Measurements from ENCODE around the gene RUNX3. TPM values are rescaled to one million over a fixed set of nuclear protein-coding genes. Genes with fewer than 3 reads are reported as not detected.
"Not testable (repeated sequence)": the region's sequence is repeated elsewhere in the genome, so short reads cannot be mapped to it uniquely, and the experiment has no call there.

Gene RUNX3
- total RNA-seq, 1 donor from 2014 or later: under 0.01 TPM

DNA sequence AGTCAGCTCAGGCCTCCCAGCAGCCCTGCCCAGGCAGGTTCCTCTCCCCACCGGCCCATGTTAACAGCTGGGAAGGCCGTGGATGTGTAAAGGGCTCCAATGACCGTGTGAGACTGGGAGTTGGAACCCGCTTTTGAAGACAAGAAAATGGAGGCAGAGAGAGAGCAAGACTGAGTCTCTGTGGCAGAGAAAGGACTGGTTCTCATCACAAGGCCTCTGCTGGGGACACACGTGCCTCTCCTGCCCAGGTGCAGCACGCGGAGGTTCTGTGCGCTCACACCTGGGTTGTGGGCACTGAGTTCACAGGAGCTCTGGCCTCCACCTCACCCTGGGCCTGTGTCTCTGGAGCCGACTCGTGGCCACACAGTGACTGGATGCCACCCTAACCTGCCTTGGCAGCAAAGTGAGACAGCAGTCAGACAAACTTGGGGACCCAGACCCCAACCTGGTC is 27.0 kb downstream of the RUNX3 start:
- DNase-seq (ENCODE audit: low read depth, low spot score): no peak

DNA sequence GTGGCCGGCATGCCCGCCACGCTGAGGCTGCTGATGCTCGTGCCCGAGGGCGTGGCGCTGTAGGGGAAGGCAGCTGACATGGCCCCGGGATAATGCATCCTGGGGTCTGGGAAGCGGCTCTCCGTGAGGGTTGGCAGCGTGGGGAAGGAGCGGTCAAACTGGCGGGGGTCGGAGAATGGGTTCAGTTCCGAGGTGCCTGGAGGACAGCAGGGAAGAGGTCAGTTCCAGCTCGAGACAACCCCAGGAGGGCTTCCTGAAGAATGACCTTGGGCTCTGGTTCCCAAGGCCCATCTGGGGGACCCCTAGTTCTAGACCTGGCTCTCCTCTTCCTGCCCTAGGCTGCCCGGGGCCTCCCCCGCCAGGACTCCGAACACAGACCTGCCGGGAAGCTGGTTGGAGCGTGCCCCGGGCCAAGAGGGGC is 27.6 kb downstream of the RUNX3 start:
- DNase-seq (ENCODE audit: low read depth, low spot score): no peak

DNA sequence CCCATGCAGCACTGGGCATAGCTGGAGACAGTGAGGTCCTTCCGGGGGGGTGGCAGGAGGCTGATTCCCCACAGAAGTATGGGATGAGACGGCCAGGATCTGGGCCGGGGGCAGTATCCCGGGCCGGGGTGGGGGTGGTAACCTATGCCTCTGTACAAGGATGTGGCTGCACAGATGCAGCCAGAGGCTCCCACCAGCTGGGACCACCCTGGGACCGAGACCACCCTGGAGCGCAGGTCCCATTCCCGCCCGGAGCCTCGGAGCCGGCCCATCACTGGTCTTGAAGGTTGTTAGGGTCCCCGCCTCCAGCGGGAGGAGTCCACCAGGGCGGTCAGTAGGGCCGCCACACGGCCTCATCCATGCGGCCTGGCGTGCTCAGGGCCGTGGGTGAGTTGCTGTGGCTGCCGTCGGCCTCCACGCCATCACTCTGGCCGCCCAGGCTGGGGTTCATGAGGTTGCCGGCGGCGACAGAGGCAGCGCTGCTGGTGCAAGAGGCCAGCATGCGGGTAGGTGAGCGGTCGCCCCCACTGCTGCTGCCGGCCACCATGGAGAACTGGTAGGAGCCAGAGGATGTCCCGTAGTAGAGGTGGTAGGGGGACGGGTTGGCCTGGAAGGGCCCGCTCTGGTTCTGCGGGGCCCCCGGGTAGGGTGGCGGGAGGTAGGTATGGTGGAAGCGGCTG is 28.1 kb downstream of the RUNX3 start:
- DNase-seq (ENCODE audit: low read depth, low spot score): no peak

DNA sequence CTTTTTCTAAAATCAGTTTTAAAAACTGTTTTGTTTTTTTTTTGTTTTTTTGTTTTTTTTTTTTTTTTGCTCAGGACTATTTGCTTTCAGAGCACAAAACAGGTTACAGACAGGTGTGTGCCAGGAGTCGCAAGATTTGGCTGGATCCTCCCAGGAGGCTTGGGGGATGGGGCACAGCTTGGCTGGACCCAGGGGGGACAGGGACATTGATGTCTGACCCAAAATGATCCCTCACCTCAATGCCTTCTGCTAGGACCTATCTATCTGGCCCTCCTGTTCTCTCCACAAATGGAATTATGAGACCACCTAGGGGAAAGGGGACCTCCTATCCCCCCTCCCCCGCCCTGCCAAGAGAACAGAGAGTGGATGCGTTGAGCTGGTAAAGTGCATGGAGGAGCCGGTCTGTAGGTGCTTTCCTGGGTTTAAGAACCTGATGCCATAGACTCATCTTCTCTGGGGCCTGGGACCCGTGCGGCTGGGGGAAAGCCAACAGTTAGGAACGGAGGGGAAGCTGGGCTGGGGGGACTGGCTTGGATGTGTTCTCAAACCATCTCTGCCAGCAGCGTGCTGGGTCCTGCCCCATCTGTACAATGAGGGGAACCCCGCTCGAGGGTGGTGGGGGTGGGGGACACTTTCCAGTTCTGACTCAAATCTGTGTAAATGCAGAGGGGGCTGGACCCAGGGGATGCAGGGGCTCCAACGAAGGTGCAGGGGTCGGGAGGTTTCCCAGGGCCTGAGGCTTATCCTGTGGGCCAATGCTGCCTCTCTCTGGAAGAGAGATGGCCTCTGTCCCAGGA is 28.9 kb downstream of the RUNX3 start:
- DNase-seq (ENCODE audit: low read depth, low spot score): no peak

- DNase-seq (ENCODE audit: low read depth, low spot score): no peak
These were observed 29.6 kb downstream of the RUNX3 start for GRCh38 chr1:24900486-24900849.

DNA sequence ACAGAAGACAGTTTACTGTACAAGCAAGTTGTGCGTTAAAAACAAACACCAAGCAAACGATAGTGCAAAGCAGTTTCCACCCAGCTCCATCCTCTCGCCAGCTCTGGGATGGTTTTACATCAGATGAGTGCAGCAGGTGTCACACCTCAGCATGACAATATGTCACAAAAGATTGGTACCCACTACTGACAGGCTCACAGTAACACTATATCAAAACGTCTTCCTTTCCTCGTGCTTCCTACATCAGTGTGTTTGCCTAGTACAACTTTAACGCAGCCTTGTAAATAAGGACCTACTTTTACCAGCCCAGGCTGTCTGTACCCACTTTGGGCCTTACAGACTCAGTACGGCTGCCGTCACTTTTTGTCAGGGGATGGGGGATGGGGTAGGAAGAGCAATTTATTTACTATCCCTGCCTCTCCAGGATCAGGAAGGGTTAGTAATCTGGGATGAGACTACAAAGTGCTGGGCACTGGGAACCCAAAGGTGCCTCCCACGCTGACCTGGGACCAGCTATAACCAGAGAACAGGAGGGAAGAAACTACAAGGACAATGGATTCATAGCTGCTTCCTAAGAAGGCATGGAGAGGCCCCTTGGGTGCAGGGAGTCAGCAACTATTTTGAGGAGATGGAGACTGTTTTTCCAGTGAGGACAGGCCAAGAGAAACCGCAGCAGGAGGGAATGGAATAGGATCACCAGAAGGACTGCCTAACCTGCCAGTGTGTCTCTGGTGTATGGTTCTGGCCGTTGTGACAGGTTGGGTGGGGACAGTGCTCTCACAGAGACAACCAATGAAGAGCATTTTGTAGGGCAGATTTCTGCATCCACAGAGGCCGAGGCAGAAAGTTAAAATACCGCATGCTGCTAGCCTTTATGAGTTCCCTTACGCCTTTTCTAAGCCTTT is 30.2 kb downstream of the RUNX3 start:
- DNase-seq (ENCODE audit: low read depth, low spot score): no peak

- no peak for DNase-seq (ENCODE audit: low read depth, low spot score)
These were observed 31.1 kb downstream of the RUNX3 start for GRCh38 chr1:24898909-24899439.

DNA sequence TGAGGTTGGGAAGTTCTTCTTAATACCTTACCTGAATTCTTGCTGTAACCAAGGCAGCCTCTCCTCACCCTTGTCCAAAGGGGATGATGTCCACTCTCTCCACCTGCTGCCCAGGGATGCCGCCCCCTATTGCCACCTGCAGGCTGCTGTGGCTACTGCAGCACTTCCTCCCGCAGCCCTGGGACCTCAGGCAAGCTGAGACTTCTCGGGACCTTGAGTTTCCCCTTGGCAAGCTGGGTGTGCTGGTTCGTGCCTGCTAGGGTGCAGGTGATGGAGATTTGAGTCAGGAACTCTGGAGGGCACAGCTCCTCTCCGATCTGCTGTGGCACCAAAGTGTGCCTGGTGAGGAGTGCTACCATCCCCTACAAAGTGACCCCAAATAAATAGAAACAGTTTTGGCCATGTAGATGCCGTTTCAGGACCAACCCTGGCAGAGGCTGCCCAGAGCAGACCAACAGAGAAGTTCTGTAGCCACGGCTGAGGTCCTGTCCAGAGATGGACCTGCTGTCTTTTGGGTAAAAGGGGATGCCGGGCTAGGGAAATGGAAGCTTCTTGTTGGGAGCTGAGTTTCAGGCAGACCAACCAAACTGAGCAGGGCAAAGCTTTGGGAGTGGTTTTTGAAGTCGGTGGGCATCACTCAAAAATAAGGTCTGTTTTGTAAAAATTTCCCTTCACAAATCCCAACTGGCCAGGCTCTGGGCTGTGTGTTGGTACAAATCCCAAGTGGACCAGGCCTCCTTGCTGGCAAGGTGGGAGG is 31.7 kb downstream of the RUNX3 start:
- no peak for DNase-seq (ENCODE audit: low read depth, low spot score)

GRCh38 chr1:24897263-24898151 is 32.6 kb downstream of the RUNX3 start:
- DNase-seq (ENCODE audit: low read depth, low spot score): no peak

DNA sequence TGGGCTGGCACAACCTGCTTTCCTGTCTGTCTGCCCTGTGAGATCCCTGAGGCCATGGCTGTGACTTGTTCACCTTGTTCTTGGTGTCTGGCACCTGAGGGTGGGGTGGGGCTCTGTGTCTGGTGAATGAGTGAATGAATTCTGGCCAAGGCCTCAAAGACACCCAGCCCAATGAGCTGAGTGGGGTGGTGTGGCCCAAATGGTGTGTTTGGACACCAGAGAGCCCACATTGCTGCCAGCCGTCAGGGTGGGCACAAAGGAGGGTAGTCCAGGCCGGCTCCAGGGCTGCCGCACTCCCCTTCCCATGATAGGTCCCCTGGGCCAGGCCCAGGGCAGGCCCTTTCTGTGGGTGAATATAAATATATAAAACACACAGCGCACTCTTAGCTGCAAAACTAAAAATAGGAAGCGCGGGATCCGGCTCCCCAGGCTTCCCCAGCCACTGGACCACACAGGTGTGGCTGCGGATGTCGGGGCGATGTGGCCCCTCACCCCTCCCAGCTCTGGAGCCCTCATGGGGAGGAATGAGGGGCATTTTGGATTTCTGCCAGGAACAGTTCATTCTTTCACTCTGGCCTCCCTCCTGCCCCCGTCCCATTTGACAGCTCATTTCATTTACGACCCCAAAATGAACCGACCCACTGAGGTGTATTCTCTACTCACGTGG is 33.3 kb downstream of the RUNX3 start:
- DNase-seq (ENCODE audit: low read depth, low spot score): no peak

DNA sequence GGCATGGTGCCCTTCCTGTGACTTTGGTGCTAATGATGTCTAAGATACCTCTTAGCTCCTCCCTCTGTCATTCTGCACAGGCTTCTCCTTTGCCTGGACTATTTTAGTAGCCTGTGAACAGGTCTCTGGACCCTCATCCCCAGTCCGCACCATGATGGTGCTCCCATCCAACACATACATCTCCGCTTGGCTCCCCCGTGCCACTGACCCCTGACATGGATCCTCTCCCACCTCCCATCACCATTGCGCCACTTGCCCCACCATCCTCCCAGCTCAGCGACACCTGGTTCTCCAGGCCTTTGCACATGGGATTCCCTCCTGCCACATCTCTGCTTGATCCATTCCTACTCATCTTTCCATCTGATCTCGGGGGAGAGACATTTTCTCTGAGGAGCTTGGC is 33.9 kb downstream of the RUNX3 start:
- DNase-seq (ENCODE audit: low read depth, low spot score): no peak

- no peak for DNase-seq (ENCODE audit: low read depth, low spot score)
These were observed 34.6 kb downstream of the RUNX3 start for GRCh38 chr1:24895511-24895910.

DNA sequence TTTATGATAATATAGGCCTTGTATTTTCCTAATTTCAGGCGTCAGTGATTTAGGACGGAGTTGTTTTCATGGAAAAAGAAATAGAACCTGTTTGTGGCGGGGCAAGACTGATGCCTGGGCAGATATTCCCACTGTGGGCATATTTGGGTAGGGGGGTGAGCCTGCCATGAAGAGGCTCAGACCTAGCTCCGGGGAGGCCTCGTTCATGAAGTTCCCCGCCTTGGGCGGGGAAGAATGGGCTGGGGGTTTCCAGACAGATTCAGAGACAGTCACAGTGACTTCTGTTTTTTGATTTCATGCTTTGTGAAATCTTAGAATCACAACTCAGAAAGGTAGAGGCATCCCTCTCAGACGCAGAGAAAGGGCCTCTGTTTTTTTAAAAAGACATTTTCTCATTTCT is 36.1 kb downstream of the RUNX3 start:
- no peak for DNase-seq (ENCODE audit: low read depth, low spot score)

DNA sequence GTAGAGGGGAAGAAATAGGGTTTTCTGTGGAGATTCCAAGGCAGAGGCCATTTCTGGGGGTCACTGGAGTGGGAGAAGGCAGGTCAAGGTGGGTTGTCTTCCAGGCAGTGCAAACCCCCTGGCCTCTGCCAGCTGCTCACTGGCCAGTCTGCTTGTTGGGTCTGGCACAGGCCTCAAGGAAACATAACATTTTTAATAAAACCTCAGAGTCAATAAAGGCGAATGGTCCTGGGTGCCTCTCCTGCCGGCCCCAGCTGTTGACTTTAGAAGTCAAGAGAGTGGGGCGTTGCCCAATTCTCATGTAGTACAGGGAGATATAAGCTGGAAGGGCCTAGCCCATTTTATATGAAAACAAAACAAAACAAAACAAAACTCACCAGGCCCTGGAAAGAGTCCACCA is 36.6 kb downstream of the RUNX3 start:
- no peak for DNase-seq (ENCODE audit: low read depth, low spot score)

DNA sequence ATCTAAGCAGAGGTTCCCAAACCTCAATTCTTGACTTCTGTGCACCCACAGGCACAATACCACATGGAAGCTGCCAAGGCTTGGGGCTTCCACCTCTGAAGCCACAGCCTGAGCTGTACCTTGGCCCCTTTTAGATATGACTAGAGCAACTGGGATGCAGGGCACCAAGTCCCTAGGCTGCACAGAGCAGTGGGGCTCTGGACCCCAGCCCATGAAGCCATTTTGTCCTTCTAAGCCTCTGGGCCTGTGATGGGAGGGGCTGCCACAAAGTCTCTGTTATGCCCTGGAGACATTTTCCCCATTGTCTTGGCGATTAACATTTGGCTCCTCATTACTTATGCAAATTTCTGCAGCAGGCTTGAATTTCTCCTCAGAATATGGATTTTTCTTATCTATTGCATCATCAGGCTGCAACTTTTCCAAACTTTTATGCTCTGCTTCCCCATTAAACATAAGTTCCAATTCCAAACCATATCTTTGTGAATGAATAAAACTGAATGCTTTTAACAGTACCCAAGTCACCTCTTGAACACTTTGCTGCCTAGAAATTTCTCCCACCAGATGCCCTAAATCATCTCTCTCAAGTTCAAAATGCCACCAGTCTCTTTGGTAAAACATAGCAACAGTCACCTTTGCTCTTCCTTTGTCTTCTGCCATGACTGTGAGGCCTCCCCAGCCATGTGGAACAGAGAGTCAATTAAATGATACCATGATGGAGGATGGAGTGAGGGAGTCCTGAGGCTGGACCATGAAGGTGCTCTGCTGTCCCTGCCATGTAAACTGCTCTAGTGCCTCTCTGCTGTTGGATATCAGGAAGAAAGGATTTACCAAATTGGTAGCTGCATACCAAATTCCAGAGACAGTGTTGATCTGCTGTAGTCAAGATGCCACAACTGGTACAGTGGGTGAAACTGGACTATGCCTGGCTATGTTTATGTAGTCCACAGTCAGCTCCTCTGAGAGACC is 37.6 kb downstream of the RUNX3 start:
- DNase-seq (ENCODE audit: low read depth, low spot score): no peak

- not testable (repeated sequence) for DNase-seq (ENCODE audit: low read depth, low spot score)
These were observed 38.7 kb downstream of the RUNX3 start for GRCh38 chr1:24891367-24891766.

- DNase-seq (ENCODE audit: low read depth, low spot score): no peak
These were observed 39.2 kb downstream of the RUNX3 start for GRCh38 chr1:24890887-24891286.

DNA sequence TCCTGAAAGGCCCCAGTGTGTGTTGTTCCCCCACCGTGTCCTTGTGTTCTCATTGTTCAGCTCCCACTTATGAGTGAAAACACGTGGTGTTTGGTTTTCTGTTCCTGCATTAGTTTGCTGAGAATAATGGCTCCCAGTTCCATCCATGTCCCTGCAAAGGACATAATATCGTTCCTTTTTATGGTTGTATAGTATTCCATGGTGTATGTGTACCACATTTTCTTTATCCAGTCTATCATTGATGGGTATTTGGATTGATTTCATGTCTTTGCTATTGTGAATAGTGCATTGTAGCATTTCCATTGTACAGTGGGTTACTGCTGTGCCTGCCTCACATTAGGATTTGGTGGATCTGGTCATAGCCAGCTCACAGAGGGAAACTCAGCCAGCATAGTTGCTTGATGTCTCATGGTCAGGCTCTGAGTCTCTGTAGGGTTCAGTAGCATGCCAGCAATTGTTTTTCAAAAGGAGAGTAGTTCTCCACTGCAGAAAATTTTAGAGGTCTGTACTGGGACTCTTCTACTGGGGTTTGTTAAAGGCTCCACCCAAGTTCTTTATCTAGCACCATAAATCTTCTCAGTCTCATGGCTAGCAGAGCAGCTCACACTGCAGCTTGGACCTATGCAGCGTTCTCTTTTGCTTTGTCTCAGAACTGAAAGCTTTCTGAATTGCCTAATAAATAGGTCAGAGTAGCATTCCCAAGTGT is 41.0 kb downstream of the RUNX3 start:
- no peak for DNase-seq (ENCODE audit: low read depth, low spot score)
